ENCODE data around the gene CLIC6.

- TF ChIP-seq CHD4 (IDR thresholded peaks at IDR 0.05; ENCODE audit: insufficient read depth, insufficient replicate concordance, low read depth, low read length, poor library complexity, severe bottlenecking), result no peak
- TF ChIP-seq ZNF696 (CRISPR knock-in tag; conservative IDR thresholded peaks at IDR 0.05), result no peak
Observed at GRCh38 chr21:34642211-34643075, 26.4 kb upstream of the CLIC6 start.
